ENCODE data around the gene TSPAN15. TPM values are rescaled to one million over a fixed set of nuclear protein-coding genes. Genes with fewer than 3 reads are reported as not detected.

TSPAN15 gene
- total RNA-seq, 1 experiment from 2014 or later = 212 TPM

GRCh38 chr10:69501657-69502056 lies 50.4 kb downstream of the TSPAN15 start:
- DNase-seq (no peak), ATAC-seq (no peak)
- H3K9ac ChIP-seq (ENCODE audit: low read length) = no peak overlapping the region
- H3K79me2 ChIP-seq (ENCODE audit: low read length) = no peaks in the 10 kb centered on the region
- no peak overlapping the region for H3K4me2 ChIP-seq (ENCODE audit: low read length)
- no peaks in the 10 kb centered on the region for H3K9me2 ChIP-seq (replicated peaks; ENCODE audit: low read length)
- H3F3A ChIP-seq (ENCODE audit: low read length, unreplicated experiment) = no peaks in the 10 kb centered on the region
- no peaks in the 10 kb centered on the region for H3K9me3 ChIP-seq (ENCODE audit: low read length)
- TF ChIP-seq EZH2 (IDR thresholded peaks at IDR 0.05; ENCODE audit: low read length, unreplicated experiment) (no peak), CTCF (conservative IDR thresholded peaks at IDR 0.05; ENCODE audit: low read depth, low read length) (no peak), EZH2phosphoT487 (IDR thresholded peaks at IDR 0.05; ENCODE audit: borderline replicate concordance, low read length) (no peak)
- H3K4me1 ChIP-seq (ENCODE audit: insufficient read depth, low read length) = peaks cover 23% of the 10 kb centered on the region
- H3K27ac ChIP-seq (ENCODE audit: low read length) = no peak overlapping the region
- H4K20me1 ChIP-seq (ENCODE audit: low read length) = no peaks in the 10 kb centered on the region
- H3K36me3 ChIP-seq (ENCODE audit: low read depth, low read length) = peaks cover 47% of the 10 kb centered on the region; the same call in 1 of the 2 replicates
- no TSS peak for BruUV-seq (replicated peaks)
- POLR2A ChIA-PET (ENCODE audit: unreplicated experiment) = no interaction called here
- CTCF ChIA-PET = no interaction called here
- intact Hi-C loops (cut with micrococcal nuclease) = no loop called here
- H3K4me3 ChIP-seq (ENCODE audit: low read length) = no peak overlapping the region
- H2AFZ ChIP-seq (ENCODE audit: low read length) = no peak overlapping the region
- no peaks in the 10 kb centered on the region for H3K27me3 ChIP-seq (ENCODE audit: low read length)

GRCh38 chr10:69502589-69502988 lies 51.3 kb downstream of the TSPAN15 start:
- Histone ChIP-seq H3K9ac (ENCODE audit: low read length) (no peak overlapping the region), H3K9me2 (replicated peaks; ENCODE audit: low read length) (no peaks in the 10 kb centered on the region), H4K20me1 (ENCODE audit: low read length) (no peaks in the 10 kb centered on the region), H3F3A (ENCODE audit: low read length, unreplicated experiment) (peaks cover 4% of the 10 kb centered on the region), H3K4me1 (ENCODE audit: insufficient read depth, low read length) (peaks cover 32% of the 10 kb centered on the region), H2AFZ (ENCODE audit: low read length) (no peak overlapping the region), H3K27ac (ENCODE audit: low read length) (no peak overlapping the region), H3K4me3 (ENCODE audit: low read length) (no peak overlapping the region), H3K4me2 (ENCODE audit: low read length) (no peak overlapping the region), H3K9me3 (ENCODE audit: low read length) (no peaks in the 10 kb centered on the region), H3K36me3 (ENCODE audit: low read depth, low read length) (peaks cover 45% of the 10 kb centered on the region; the same call in 1 of the 2 replicates), H3K27me3 (ENCODE audit: low read length) (no peaks in the 10 kb centered on the region), H3K79me2 (ENCODE audit: low read length) (no peaks in the 10 kb centered on the region)
- intact Hi-C loops (cut with micrococcal nuclease) = no loop called here
- BruUV-seq (replicated peaks) = no TSS peak
- TF ChIP-seq EZH2phosphoT487 (IDR thresholded peaks at IDR 0.05; ENCODE audit: borderline replicate concordance, low read length) = no peak
- TF ChIP-seq EZH2 (IDR thresholded peaks at IDR 0.05; ENCODE audit: low read length, unreplicated experiment) = no peak
- TF ChIP-seq CTCF (conservative IDR thresholded peaks at IDR 0.05; ENCODE audit: low read depth, low read length) = no peak
- no peak for DNase-seq
- CTCF ChIA-PET = no interaction called here
- POLR2A ChIA-PET (ENCODE audit: unreplicated experiment) = no interaction called here
- no peak for ATAC-seq

GRCh38 chr10:69503001-69503895 lies 52.0 kb downstream of the TSPAN15 start:
- Histone ChIP-seq H3K4me3 (ENCODE audit: low read length) (no peak overlapping the region), H3K9ac (ENCODE audit: low read length) (no peak overlapping the region), H3K27me3 (ENCODE audit: low read length) (no peaks in the 10 kb centered on the region), H3K4me2 (ENCODE audit: low read length) (no peak overlapping the region), H4K20me1 (ENCODE audit: low read length) (no peaks in the 10 kb centered on the region), H3F3A (ENCODE audit: low read length, unreplicated experiment) (peaks cover 4% of the 10 kb centered on the region), H3K27ac (ENCODE audit: low read length) (no peak overlapping the region), H3K9me3 (ENCODE audit: low read length) (no peaks in the 10 kb centered on the region), H3K36me3 (ENCODE audit: low read depth, low read length) (peaks cover 43% of the 10 kb centered on the region; the same call in 1 of the 2 replicates), H3K79me2 (ENCODE audit: low read length) (no peaks in the 10 kb centered on the region), H3K9me2 (replicated peaks; ENCODE audit: low read length) (no peaks in the 10 kb centered on the region), H3K4me1 (ENCODE audit: insufficient read depth, low read length) (peaks cover 34% of the 10 kb centered on the region), H2AFZ (ENCODE audit: low read length) (no peak overlapping the region)
- ChIA-PET POLR2A (ENCODE audit: unreplicated experiment) (no interaction called here), CTCF (no interaction called here)
- TF ChIP-seq EZH2phosphoT487 (IDR thresholded peaks at IDR 0.05; ENCODE audit: borderline replicate concordance, low read length) = no peak
- TF ChIP-seq CTCF (conservative IDR thresholded peaks at IDR 0.05; ENCODE audit: low read depth, low read length) = no peak
- TF ChIP-seq EZH2 (IDR thresholded peaks at IDR 0.05; ENCODE audit: low read length, unreplicated experiment) = no peak
- intact Hi-C loops (cut with micrococcal nuclease) = no loop called here
- no peak for DNase-seq
- no peak for ATAC-seq
- BruUV-seq (replicated peaks) = no TSS peak

Measured in PC-3 (cell line).